HG02973 (cell line): ENCODE measurements around the gene E2F7.
A peak's percentile ranks its signal among the peaks of the same experiment; 100 is the strongest.
"Not testable (repeated sequence)": the region's sequence is repeated elsewhere in the genome, so short reads cannot be mapped to it uniquely, and the experiment has no call there.

ENCODE experiments used
- ATAC-seq: cut with Tn5 transposase; IDR thresholded peaks from one replicate; pipeline ENCODE4 v1.9.1; 2021; ENCODE audit warnings: moderate library complexity; ENCODE audit not compliant: unreplicated experiment

The E2F7 gene

GRCh38 chr12:77065361-77066204 is at the start of gene E2F7:
E2F7 (minus strand) TSS chr12:77065569; CDS start chr12:77064635, 934 bp downstream.
- peak; percentile 56 for ATAC-seq

- ATAC-seq: no peak
Observed at GRCh38 chr12:77113971-77114370, 48.6 kb upstream of the E2F7 start.

GRCh38 chr12:77108707-77109106 is 43.3 kb upstream of the E2F7 start:
- ATAC-seq: no peak

GRCh38 chr12:77107121-77107520 is 41.8 kb upstream of the E2F7 start:
- no peak for ATAC-seq

- ATAC-seq: no peak
Observed at GRCh38 chr12:77104792-77105191, 39.4 kb upstream of the E2F7 start.

GRCh38 chr12:77104286-77104685 is 38.9 kb upstream of the E2F7 start:
- no peak for ATAC-seq

GRCh38 chr12:77102691-77103090 is 37.3 kb upstream of the E2F7 start:
- ATAC-seq: no peak

GRCh38 chr12:77102123-77102522 is 36.8 kb upstream of the E2F7 start:
- ATAC-seq: no peak

GRCh38 chr12:77099799-77100198 is 34.4 kb upstream of the E2F7 start:
- ATAC-seq: no peak

GRCh38 chr12:77097846-77098245 is 32.5 kb upstream of the E2F7 start:
- ATAC-seq: no peak

- not testable (repeated sequence) for ATAC-seq
Observed at GRCh38 chr12:77092227-77092626, 26.9 kb upstream of the E2F7 start.

GRCh38 chr12:77089686-77090220 is 24.4 kb upstream of the E2F7 start:
- no peak for ATAC-seq

GRCh38 chr12:77087427-77087826 is 22.1 kb upstream of the E2F7 start:
- ATAC-seq: no peak

GRCh38 chr12:77082021-77082420 is 16.7 kb upstream of the E2F7 start:
- no peak for ATAC-seq

- ATAC-seq: no peak
Observed at GRCh38 chr12:77079631-77080030, 14.3 kb upstream of the E2F7 start.

GRCh38 chr12:77078231-77078630 is 12.9 kb upstream of the E2F7 start:
- ATAC-seq: no peak

- no peak for ATAC-seq
Observed at GRCh38 chr12:77076886-77077285, 11.5 kb upstream of the E2F7 start.

- ATAC-seq: not testable (repeated sequence)
Observed at GRCh38 chr12:77073894-77074293, 8.5 kb upstream of the E2F7 start.

- ATAC-seq: no peak
Observed at GRCh38 chr12:77072833-77073495, 7.6 kb upstream of the E2F7 start.

- peak; percentile 5 for ATAC-seq
Observed at GRCh38 chr12:77070800-77071449, 5.6 kb upstream of the E2F7 start.

GRCh38 chr12:77070382-77070781 is 5.0 kb upstream of the E2F7 start:
- peak; percentile 80 for ATAC-seq
